Measurements from ENCODE around the gene IL3. TPM values are rescaled to one million over a fixed set of nuclear protein-coding genes. Genes with fewer than 3 reads are reported as not detected.

The IL3 gene
- total RNA-seq, 1 experiment from 2014 or later, result not detected

GRCh38 chr5:132079619-132080018 is 19.2 kb downstream of the IL3 start:
- CTCF ChIA-PET, result no interaction called here
- no TSS peak for BruUV-seq (replicated peaks)
- H3K9me3 ChIP-seq (ENCODE audit: low read depth, low read length, poor library complexity, severe bottlenecking), result no peaks in the 10 kb centered on the region

GRCh38 chr5:132080595-132080994 is 20.1 kb downstream of the IL3 start:
- H3K36me3 ChIP-seq (ENCODE audit: insufficient read depth, low read length, poor library complexity, severe bottlenecking), result no peaks in the 10 kb centered on the region
- H3K4me1 ChIP-seq (ENCODE audit: insufficient read depth, low read length, poor library complexity, severe bottlenecking), result no peaks in the 10 kb centered on the region
- DNase-seq (ENCODE audit: low spot score), result no peak
- no peaks in the 10 kb centered on the region for H3K27me3 ChIP-seq (replicated peaks; ENCODE audit: insufficient read depth, low read depth, low read length, poor library complexity)
- no peak for TF ChIP-seq EZH2 (IDR thresholded peaks at IDR 0.05; ENCODE audit: borderline replicate concordance, low read depth, low read length, poor library complexity, severe bottlenecking)
- no peak for TF ChIP-seq CTCF (conservative IDR thresholded peaks at IDR 0.05; ENCODE audit: low read depth, low read length)
- intact Hi-C loops (cut with micrococcal nuclease; ENCODE audit: unreplicated experiment), result no loop called here
- ChIA-PET CTCF (no interaction called here), POLR2A (ENCODE audit: low non-redundant PET) (no interaction called here)
- H3K4me3 ChIP-seq (ENCODE audit: low read depth, low read length, poor library complexity, severe bottlenecking), result no peak overlapping the region
- H3K27ac ChIP-seq (ENCODE audit: low read depth, low read length, poor library complexity, severe bottlenecking), result no peak overlapping the region
- no TSS peak for BruUV-seq (replicated peaks)
- no peaks in the 10 kb centered on the region for H3K9me3 ChIP-seq (ENCODE audit: low read depth, low read length, poor library complexity, severe bottlenecking)

More at GRCh38 chr5:132079619-132080018, 19.2 kb downstream of the IL3 start:
- intact Hi-C loops (cut with micrococcal nuclease; ENCODE audit: unreplicated experiment), result no loop called here
- TF ChIP-seq CTCF (conservative IDR thresholded peaks at IDR 0.05; ENCODE audit: low read depth, low read length) (no peak), EZH2 (IDR thresholded peaks at IDR 0.05; ENCODE audit: borderline replicate concordance, low read depth, low read length, poor library complexity, severe bottlenecking) (no peak)
- H3K4me1 ChIP-seq (ENCODE audit: insufficient read depth, low read length, poor library complexity, severe bottlenecking), result no peaks in the 10 kb centered on the region
- H3K4me3 ChIP-seq (ENCODE audit: low read depth, low read length, poor library complexity, severe bottlenecking), result no peak overlapping the region
- DNase-seq (ENCODE audit: low spot score), result no peak
- H3K36me3 ChIP-seq (ENCODE audit: insufficient read depth, low read length, poor library complexity, severe bottlenecking), result no peaks in the 10 kb centered on the region
- H3K27me3 ChIP-seq (replicated peaks; ENCODE audit: insufficient read depth, low read depth, low read length, poor library complexity), result no peaks in the 10 kb centered on the region
- POLR2A ChIA-PET (ENCODE audit: low non-redundant PET), result no interaction called here
- H3K27ac ChIP-seq (ENCODE audit: low read depth, low read length, poor library complexity, severe bottlenecking), result no peak overlapping the region

GRCh38 chr5:132081458-132081857 is 21.0 kb downstream of the IL3 start:
- CTCF ChIA-PET, result no interaction called here

More at GRCh38 chr5:132081458-132081857, 21.0 kb downstream of the IL3 start:
- H3K4me3 ChIP-seq (ENCODE audit: low read depth, low read length, poor library complexity, severe bottlenecking), result no peak overlapping the region
- TF ChIP-seq CTCF (conservative IDR thresholded peaks at IDR 0.05; ENCODE audit: low read depth, low read length) (no peak), EZH2 (IDR thresholded peaks at IDR 0.05; ENCODE audit: borderline replicate concordance, low read depth, low read length, poor library complexity, severe bottlenecking) (no peak)
- no peaks in the 10 kb centered on the region for H3K9me3 ChIP-seq (ENCODE audit: low read depth, low read length, poor library complexity, severe bottlenecking)
- H3K36me3 ChIP-seq (ENCODE audit: insufficient read depth, low read length, poor library complexity, severe bottlenecking), result no peaks in the 10 kb centered on the region
- H3K27me3 ChIP-seq (replicated peaks; ENCODE audit: insufficient read depth, low read depth, low read length, poor library complexity), result no peaks in the 10 kb centered on the region
- DNase-seq (ENCODE audit: low spot score), result no peak
- intact Hi-C loops (cut with micrococcal nuclease; ENCODE audit: unreplicated experiment), result no loop called here
- H3K27ac ChIP-seq (ENCODE audit: low read depth, low read length, poor library complexity, severe bottlenecking), result no peak overlapping the region
- H3K4me1 ChIP-seq (ENCODE audit: insufficient read depth, low read length, poor library complexity, severe bottlenecking), result no peaks in the 10 kb centered on the region
- no TSS peak for BruUV-seq (replicated peaks)
- POLR2A ChIA-PET (ENCODE audit: low non-redundant PET), result no interaction called here

All from A673 (cell line).